B cell (primary cell): ENCODE data around the gene HABP2. TPM values are rescaled to one million over a fixed set of nuclear protein-coding genes. Genes with fewer than 3 reads are reported as not detected.

Experiments
- ATAC-seq: fragments of 200-7000 bp; cut with Tn5 transposase; one replicate; pipeline ENCODE4 v1.10.0; 2021; ENCODE audit warnings: low read depth, mild to moderate bottlenecking, moderate number of reproducible peaks, moderate library complexity
- CTCF ChIA-PET: fragments of 350-600 bp; sonication (Branson Sonifier 250); formaldehyde crosslinking; loops from one replicate; lab custom pipeline; 2021; ENCODE audit warnings: antibody characterized with exemption, inconsistent platforms; lab: Charles Lee
- POLR2A ChIA-PET: fragments of 350-600 bp; sonication (Branson Sonifier 250); formaldehyde crosslinking; loops from one replicate; lab custom pipeline; 2021; ENCODE audit warnings: antibody characterized with exemption; lab: Charles Lee
- DNase-seq: peaks from one replicate; pipeline ENCODE4 v3.0.0; 2013
- H2AFZ ChIP-seq: 2 replicates; pipeline ENCODE4 v1.6.1; 2012; ENCODE audit warnings: mild to moderate bottlenecking, low read depth, low read length; ENCODE audit not compliant: insufficient read depth, poor library complexity, severe bottlenecking
- H3K27ac ChIP-seq, 2 donors: 1 replicate in 1 of 2; 2 replicates in 1 of 2; pipeline ENCODE4 v1.5.1; 2012 to 2013; ENCODE audit warnings: low read length in 2 of 2, mild to moderate bottlenecking in 2 of 2, moderate library complexity in 1 of 2
- H3K27me3 ChIP-seq, 4 experiments: fragments of 200-600 bp in 1 of 4; sonication (generic) in 1 of 4; replicated peaks in 1 of 4; 1 replicate in 2 of 4; 2 replicates in 2 of 4; pipeline versions ENCODE4 v1.6.1 to v1.7.0; 2013 to 2016; ENCODE audit warnings: low read length in 3 of 4, mild to moderate bottlenecking in 2 of 4, mixed read lengths in 1 of 4, moderate library complexity in 1 of 4; ENCODE audit not compliant: insufficient read depth in 4 of 4, control insufficient read depth in 3 of 4; ENCODE audit errors: control extremely low read depth in 1 of 4
- H3K36me3 ChIP-seq, 2 experiments: replicated peaks in 1 of 2; 1 replicate in 1 of 2; 2 replicates in 1 of 2; pipeline versions ENCODE4 v1.6.1 to v1.7.1; 2013; ENCODE audit warnings: low read length in 1 of 2; ENCODE audit not compliant: insufficient read depth in 2 of 2, control insufficient read depth in 1 of 2; ENCODE audit errors: control extremely low read depth in 1 of 2, extremely low read depth in 1 of 2
- H3K4me1 ChIP-seq, 2 donors: fragments of 200-600 bp in 1 of 2; sonication (generic) in 1 of 2; 1 replicate in 1 of 2; 2 replicates in 1 of 2; pipeline versions ENCODE4 v1.5.1 to v1.6.1; 2013 to 2017; ENCODE audit warnings: low read length in 2 of 2; ENCODE audit not compliant: control insufficient read depth in 2 of 2, insufficient read depth in 2 of 2
- H3K4me2 ChIP-seq: replicated peaks from 2 replicates; pipeline ENCODE3; 2012; ENCODE audit warnings: mild to moderate bottlenecking, low read depth, low read length; ENCODE audit not compliant: poor library complexity, severe bottlenecking
- H3K4me3 ChIP-seq, 5 experiments: fragments of 200-600 bp in 1 of 5; sonication (generic) in 1 of 5; 1 replicate in 3 of 5; 2 replicates in 2 of 5; pipeline versions ENCODE4 v1.5.1 to v1.7.0; 2011 to 2016; ENCODE audit warnings: low read length in 4 of 5, mild to moderate bottlenecking in 4 of 5, low read depth in 2 of 5, control low read depth in 1 of 5, moderate library complexity in 1 of 5; ENCODE audit not compliant: insufficient read depth in 1 of 5; ENCODE audit errors: control extremely low read depth in 1 of 5, extremely low read depth in 1 of 5
- H3K79me2 ChIP-seq: fragments of 200-600 bp; sonication (generic); one replicate; pipeline ENCODE4 v1.6.0; 2016; ENCODE audit warnings: low read length; ENCODE audit not compliant: control insufficient read depth, insufficient read depth
- H3K9ac ChIP-seq: fragments of 200-600 bp; sonication (generic); 2 replicates; pipeline ENCODE4 v1.6.1; 2017; ENCODE audit warnings: mild to moderate bottlenecking, low read length, moderate library complexity
- H3K9me3 ChIP-seq, 3 donors: one replicate each; pipeline versions ENCODE4 v1.6.1 to v1.7.1; 2013; ENCODE audit warnings: low read length in 2 of 3; ENCODE audit not compliant: control insufficient read depth in 2 of 3, insufficient read depth in 1 of 3; ENCODE audit errors: control extremely low read depth in 1 of 3
- H4K20me1 ChIP-seq: 2 replicates; pipeline ENCODE4 v1.6.0; 2012; ENCODE audit warnings: mild to moderate bottlenecking, low read length; ENCODE audit not compliant: insufficient read depth, control insufficient read depth, poor library complexity, severe bottlenecking
- H3K27ac Mint-ChIP-seq: one replicate; pipeline ENCODE4 v1.8.0; 2021; ENCODE audit warnings: mixed read lengths
- H3K27me3 Mint-ChIP-seq: one replicate; pipeline ENCODE4 v1.8.0; 2021; ENCODE audit warnings: mixed read lengths
- H3K4me1 Mint-ChIP-seq: one replicate; pipeline ENCODE4 v1.8.0; 2021; ENCODE audit warnings: mixed read lengths
- H3K4me3 Mint-ChIP-seq: one replicate; pipeline ENCODE4 v1.8.0; 2021; ENCODE audit warnings: mixed read lengths
- H3K9me3 Mint-ChIP-seq: one replicate; pipeline ENCODE4 v1.8.0; 2022; ENCODE audit warnings: mixed read lengths; ENCODE audit not compliant: insufficient read depth
- CTCF ChIP-seq: fragments of 200-600 bp; IDR thresholded peaks from one replicate; pipeline ENCODE4 v1.8.0; 2022; ENCODE audit warnings: antibody characterized with exemption, mild to moderate bottlenecking
- EZH2 ChIP-seq: IDR thresholded peaks from 2 replicates; pipeline ENCODE4 v1.6.1; 2012; ENCODE audit warnings: borderline replicate concordance, low read depth, mild to moderate bottlenecking, moderate library complexity, low read length; ENCODE audit not compliant: insufficient read depth, poor library complexity, severe bottlenecking
- WGBS: methylation state at CpG from one replicate; pipeline ENCODE4 v1.1.5; 2013; ENCODE audit warnings: missing lambda C conversion rate; ENCODE audit not compliant: insufficient coverage; 5-methylcytosine and 5-hydroxymethylcytosine counted together
- intact Hi-C: fragments of 100-400 bp; cut with micrococcal nuclease; formaldehyde crosslinking; loops from one replicate; pipeline ENCODE4 v1.10.0; 2022
- polyA plus RNA-seq: library from polyadenylated mRNA; depleted of rRNA; stranded (reverse); fragments of >200 nt; gene quantifications from 2 replicates; pipeline ENCODE4 v1.2.3, GENCODE V29; 2012
- total RNA-seq, 2 donors: library from RNA; stranded (reverse); fragments of 120-200 nt in 1 of 2; gene quantifications; 1 replicate in 1 of 2; 2 replicates in 1 of 2; pipeline versions ENCODE4 v1.2.3 to v1.2.4, GENCODE V29; 2013 to 2022

HABP2 gene
- total and polyA plus RNA-seq, 2 donors (not counting 1 experiment from before 2014, with no cell fraction given): not detected

- ATAC-seq (no peak), DNase-seq (no peak)
- intact Hi-C loops: no loop called here
- H3K4me3 ChIP-seq: no peak overlapping the region
- H2AFZ ChIP-seq: no peak overlapping the region
- no peaks in the 10 kb centered on the region for H3K36me3 ChIP-seq
- 88% methylated on average over 5 of the region's 9 CpGs for WGBS
- H3K4me1 ChIP-seq: no peaks in the 10 kb centered on the region
- peaks cover 5% of the 10 kb centered on the region for H3K27me3 Mint-ChIP-seq
- H3K27ac Mint-ChIP-seq: no peak overlapping the region
- H3K9me3 Mint-ChIP-seq: no peaks in the 10 kb centered on the region
- H3K4me1 Mint-ChIP-seq: no peaks in the 10 kb centered on the region
- no peaks in the 10 kb centered on the region for H3K79me2 ChIP-seq
- no peaks in the 10 kb centered on the region for H3K27me3 ChIP-seq
- no peak overlapping the region for H3K4me3 Mint-ChIP-seq
- no peak for TF ChIP-seq EZH2
- TF ChIP-seq CTCF: no peak
- H3K4me2 ChIP-seq: no peak overlapping the region
- H3K9ac ChIP-seq: no peak overlapping the region
- no peaks in the 10 kb centered on the region for H3K9me3 ChIP-seq
- H4K20me1 ChIP-seq: no peaks in the 10 kb centered on the region
- ChIA-PET POLR2A (no interaction called here), CTCF (interaction anchor here (0.6 kb wide), 1 partner anchor 35 kb away, joined by 3 read pairs; no protein-coding TSS in a partner anchor)
- H3K27ac ChIP-seq: no peak overlapping the region
These were observed 25.5 kb upstream of the HABP2 start for GRCh38 chr10:113527211-113527906.

- H3K36me3 ChIP-seq: no peaks in the 10 kb centered on the region
- no peaks in the 10 kb centered on the region for H3K27me3 ChIP-seq
- H3K4me1 ChIP-seq: no peaks in the 10 kb centered on the region
- no peaks in the 10 kb centered on the region for H4K20me1 ChIP-seq
- Mint-ChIP-seq H3K27ac (no peak overlapping the region), H3K9me3 (no peaks in the 10 kb centered on the region), H3K4me3 (no peak overlapping the region), H3K4me1 (no peaks in the 10 kb centered on the region), H3K27me3 (no peaks in the 10 kb centered on the region)
- H3K4me2 ChIP-seq: no peak overlapping the region
- ChIA-PET CTCF (no interaction called here), POLR2A (no interaction called here)
- ATAC-seq (no peak), DNase-seq (no peak)
- no peaks in the 10 kb centered on the region for H3K9me3 ChIP-seq
- H3K9ac ChIP-seq: no peak overlapping the region
- intact Hi-C loops: no loop called here
- 44% methylated on average over 2 of the region's 7 CpGs for WGBS
- H3K79me2 ChIP-seq: no peaks in the 10 kb centered on the region
- H3K27ac ChIP-seq: no peak overlapping the region
- TF ChIP-seq CTCF: no peak
- TF ChIP-seq EZH2: no peak
- no peak overlapping the region for H2AFZ ChIP-seq
- H3K4me3 ChIP-seq: no peak overlapping the region
These were observed 24.0 kb upstream of the HABP2 start for GRCh38 chr10:113528876-113529275.
